Activated effector memory CD4-positive, alpha-beta T cell treated with Interleukin-2 at 50 U/mL for 16 hours (primary cell): Measurements from ENCODE around the gene FMNL2.

Experiments
- DNase-seq: peaks from one replicate; pipeline ENCODE4 v3.0.0-alpha.2; 2020

The FMNL2 gene

DNA sequence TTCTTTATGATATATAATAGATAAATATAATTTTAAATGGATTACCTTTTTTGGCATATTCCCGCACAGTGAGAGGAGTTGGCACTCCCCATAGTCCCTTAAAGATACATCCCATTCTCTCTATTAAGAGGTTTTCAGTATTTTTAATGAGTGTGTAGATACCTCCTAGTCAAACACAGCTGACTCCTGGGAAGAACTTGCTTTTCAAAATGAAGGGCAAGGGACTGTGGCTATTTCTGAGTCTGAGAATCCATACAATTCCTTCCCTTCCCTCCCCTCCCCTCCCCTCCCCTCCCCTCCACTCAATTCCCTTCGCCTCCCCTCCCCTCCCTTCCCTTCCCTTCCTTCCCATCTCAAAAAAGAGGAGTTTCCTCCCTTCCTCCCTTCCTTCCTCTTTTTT, 288.8 kb downstream of the FMNL2 start:
- DNase-seq = no peak

DNA sequence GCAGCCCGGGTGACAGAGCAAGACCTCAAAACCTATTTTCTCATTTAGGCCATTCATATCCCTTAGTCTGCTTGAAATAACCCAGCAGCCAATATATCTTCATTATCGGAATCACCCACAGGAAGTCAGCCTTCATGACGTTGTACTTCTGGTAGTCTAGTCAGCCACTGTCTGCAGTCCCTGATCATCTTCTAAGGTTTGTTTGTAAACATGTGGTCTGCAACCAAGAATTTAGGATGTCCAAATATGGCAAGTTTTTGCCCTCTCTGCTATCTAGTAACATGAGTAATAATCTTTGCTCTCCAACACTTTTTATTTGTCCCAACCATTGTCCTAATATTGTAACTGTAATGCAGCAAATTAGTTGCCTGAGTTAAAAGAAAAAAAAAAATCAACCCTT, 289.8 kb downstream of the FMNL2 start:
- no peak for DNase-seq

DNA sequence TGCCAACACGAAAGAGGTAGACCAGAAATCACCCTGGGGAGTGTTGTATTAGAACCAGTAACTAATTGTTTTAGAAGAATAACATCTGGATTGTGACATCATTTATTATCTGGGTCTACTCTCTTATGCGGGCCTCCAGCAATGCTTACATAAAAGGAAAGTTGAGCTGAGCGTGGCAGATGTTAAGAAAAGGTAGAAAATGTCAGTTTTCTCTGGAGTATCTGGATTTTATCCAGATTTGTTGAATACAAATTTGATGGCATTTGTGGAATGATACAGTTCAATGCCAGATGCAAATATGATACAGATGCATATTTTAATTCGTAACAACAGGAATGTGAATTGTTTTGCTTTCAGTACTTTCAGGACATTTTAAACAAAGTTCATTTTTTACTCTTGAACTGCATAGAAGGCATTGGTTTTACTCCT, 292.0 kb downstream of the FMNL2 start:
- DNase-seq = no peak

DNA sequence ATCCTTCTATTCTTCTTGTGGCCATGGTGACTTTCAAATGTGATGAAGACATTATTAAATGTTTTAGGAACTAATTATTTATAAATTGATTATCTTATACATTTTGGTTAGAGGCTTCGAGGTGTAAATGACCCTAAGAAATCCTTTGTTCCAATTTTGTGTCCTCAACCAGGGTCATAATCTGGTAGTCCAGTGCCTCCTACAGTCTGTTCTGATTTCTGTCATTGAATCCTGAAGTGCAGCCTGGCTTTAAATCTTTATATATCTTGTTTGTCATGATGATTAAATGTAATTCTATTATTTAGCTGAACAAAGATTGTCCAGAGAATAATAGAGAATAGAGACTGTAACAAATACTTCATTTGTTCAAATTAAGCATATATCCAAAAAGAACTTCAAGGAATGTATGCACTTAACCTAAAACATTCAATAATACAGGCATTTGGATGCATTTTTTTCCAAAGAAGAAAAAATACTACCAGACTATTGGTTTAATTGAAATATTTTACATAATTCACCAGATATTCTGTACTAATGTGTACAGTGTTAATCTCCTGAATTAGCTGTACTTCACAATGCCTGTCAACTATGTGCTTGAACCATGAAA, 292.5 kb downstream of the FMNL2 start:
- DNase-seq = no peak

DNA sequence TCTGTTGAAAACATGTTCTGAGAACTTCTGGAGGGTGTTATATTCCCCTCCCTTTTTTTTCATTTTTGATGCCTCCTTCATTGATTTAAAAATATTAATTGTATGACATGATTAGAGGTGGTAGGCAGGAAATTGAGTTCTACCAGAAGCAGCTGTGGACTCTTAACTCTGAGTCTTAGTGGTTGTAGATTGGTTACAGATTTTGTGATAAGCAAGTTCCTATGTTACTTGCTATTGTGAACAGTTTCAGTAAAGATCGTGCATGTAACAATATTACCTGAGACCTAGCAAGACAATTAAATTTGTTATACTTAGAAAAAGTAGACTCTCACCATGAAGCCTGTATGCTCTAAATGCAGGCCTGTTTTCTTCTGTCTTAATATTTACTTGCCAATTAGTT, 294.2 kb downstream of the FMNL2 start:
- no peak for DNase-seq

DNA sequence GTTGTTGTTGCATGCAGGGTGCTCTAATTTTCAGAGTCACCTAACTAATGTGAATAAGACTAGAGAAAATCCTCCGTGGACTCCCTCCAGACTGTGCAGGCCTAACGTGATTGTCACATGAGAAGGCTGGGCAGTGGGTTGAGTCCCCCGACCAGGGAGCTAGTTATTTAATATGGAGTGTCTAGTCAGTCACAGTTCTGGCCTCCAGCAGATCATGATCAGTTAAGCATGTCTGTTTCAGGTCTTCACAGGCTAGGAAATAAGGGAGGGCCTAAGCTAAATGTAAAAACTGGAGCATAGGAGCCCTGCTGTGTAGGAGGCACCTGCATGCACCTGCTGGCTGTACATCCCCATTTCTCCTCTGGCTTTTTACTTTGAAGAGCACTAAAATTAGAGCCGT, 295.5 kb downstream of the FMNL2 start:
- no peak for DNase-seq

DNA sequence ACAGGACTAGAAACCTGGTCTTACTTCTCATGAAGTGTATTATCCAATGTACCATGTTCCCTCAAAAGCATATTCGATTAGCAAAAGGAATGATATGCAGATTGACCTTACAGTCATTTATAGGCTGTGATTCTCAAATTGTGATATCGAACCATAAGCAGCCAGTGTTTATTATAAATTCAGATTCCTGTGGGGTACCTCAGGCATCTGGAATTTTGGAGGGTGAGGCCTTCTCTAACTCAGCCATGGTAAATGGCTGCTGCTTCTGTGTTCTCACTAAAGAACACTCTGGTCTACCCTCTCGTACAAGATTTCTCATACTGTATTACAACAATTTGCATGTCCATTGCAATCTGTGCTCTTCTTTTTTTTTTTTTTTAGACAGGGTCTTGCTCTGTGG, 297.8 kb downstream of the FMNL2 start:
- no peak for DNase-seq

DNA sequence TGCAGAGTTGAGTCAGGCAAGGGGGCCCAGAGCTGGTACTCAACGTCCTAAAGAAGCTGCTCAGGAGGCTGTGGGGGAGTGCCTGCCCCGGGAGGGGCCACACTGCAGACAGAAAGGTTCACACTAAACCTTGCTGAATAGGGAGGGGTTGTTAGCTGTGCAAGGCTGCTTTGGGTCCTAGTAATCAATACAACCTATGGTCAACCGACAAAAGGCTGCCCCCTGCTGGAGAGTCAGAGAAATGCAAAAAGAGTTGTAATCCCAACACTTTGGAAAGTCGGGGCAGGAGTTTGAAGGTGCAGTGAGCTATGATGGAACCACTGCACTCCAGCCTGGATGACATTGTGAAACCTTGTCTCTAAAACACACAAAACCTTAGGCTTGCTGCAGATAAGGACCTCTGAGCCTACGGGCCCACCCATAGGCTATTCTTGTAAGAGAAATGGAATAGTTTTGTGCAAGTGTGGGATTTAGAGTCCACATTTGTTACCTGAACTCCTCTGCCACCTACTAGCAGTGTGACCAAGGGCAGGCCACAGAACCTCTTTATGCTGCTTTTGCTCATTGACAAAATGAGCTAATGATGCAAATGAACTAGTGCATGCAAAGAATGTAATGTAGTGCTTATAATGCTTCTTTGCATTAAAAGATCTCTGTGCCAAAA, 300.8 kb downstream of the FMNL2 start:
- peak; percentile 36 for DNase-seq

DNA sequence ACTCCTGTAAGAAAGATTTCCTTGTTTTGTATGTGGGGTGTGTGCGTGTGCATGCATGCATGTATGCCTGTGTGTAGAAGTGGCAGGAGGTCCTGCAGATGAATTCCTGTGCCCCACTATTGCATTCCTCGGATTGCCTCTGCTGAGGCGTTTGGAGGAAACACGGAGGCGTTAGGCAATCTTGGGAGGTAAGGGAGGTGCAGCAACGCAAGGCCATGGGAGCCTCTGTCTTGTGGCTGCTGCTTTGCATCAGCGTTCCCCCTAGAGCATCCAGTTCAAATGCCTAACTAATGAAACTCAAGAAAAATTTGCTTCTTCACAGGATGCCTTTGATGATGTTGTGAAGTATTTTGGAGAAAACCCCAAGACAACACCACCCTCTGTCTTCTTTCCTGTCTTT, 302.3 kb downstream of the FMNL2 start:
- DNase-seq = no peak

DNA sequence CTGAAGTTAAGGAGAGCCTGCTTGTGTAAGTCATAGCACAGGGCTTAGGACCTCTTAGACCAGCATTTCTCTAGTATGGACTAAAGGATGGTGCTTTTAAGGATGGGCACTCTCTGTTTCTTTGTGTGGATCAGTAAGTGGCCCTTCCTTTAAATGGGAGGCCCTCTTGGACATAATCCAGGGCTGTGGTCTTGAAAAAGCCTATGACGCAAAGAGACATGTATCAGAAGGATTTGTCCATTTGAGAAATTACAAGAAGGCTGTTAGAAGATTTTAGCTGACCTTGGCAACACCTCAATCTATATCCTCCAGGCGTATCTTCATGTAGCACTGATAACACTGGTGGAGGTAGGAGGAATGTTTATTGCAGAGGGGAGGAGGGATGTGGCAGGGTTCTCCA, 303.1 kb downstream of the FMNL2 start:
- no peak for DNase-seq

DNA sequence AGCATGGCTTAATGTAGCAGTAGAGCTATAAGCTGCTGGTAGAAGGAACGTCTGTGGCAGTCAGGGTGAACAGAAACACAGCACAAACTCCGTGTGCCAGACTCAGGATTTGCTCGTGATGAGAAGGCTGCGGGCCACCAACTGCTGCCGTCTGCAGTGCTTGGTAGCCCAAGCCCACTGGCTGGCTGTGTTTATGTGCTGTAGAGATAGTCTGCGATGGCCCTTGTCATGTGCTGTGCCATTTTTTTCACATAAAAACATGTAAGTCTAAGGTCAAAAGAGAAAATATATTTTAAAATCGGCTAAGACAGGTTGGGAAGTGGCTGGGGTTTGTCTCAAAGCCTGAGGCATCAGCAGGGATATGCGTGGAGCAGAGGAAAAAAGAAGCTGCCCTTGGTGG, 303.6 kb downstream of the FMNL2 start:
- no peak for DNase-seq

DNA sequence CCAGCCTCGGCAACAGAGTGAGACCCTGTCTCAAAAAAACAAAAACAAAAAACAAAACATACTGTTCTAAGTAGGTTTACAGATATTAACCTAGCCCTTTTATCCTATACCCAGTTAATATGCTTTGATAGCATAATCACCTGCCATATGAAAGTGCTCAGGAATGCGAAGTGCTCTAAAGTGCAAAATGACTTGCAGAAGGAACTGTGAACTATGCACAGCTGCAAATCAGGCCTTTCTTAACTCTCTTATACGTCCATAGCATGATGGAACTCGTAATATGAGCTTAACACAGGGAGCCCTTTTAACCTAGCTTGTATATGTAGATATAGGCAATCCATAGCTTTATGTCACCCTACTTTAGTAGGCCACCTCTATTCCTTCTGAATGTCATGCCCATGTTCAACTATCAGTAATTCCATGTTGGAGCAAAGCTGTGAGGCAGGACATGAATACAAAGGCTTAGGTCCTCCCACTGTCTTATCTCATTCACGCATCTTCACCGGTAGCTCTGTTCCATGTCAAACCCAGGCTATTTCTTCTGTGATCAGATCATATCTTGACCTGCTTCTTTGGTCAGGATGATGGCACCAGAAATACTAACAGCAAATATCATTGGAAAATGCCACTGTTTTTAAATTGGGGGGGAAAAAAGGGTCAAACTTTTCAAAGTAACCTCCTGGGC, 309.4 kb downstream of the FMNL2 start:
- no peak for DNase-seq

DNA sequence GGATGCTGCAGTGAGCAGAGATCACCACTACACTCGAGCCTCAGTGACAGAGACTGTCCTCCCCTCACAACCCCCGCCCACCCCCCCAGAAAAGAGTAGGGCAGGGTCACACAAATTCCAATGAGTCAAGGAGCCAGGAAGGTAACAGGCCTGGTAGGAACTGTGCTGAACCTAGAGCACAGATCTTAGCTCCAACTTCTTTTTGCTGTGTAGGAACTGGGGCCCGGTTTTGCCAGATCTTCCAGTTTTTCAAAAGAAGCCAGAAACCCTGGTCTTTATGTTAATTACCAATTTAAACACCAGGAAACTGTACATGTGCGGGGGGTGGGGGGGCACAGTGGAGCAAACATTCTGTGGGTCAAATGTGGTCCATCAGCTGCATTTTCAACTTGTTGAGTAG, 311.3 kb downstream of the FMNL2 start:
- DNase-seq = no peak

DNA sequence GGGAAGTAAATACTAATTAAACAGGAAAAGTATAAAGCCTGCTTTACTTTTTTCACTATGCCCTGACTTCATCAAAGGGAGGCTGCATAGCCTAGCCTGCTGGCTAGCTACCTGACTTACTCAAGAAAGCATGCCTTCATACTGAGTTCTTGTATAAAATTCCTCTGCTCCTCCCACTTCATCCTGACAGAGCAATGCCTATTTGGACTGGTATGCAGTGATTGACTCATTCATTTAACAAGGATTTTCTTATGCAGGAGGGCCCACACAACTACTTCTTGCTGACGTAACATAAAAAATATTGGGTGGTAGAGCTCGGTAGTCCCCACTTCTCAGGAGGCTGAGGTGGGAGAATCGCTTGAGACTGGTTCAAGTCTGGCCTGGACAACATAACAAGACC, 311.8 kb downstream of the FMNL2 start:
- no peak for DNase-seq

DNA sequence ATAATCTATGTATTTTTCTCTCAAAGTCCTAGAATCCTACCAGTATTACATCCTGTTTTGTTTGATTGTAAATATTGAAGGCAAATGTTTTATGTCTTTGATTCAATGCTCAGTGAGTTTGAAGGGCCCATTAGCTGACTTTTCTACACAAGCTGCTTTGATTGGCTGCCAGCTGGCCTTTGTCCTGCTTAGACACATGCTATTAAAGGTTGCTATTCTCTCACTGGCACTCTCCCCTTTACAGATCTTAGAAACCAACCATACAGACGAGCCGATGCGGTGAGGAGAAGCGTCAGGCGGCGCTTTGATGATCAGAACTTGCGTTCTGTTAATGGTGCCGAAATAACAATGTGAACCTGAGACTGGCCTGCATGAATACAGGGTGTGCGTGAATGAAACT, 312.6 kb downstream of the FMNL2 start:
- DNase-seq = no peak

DNA sequence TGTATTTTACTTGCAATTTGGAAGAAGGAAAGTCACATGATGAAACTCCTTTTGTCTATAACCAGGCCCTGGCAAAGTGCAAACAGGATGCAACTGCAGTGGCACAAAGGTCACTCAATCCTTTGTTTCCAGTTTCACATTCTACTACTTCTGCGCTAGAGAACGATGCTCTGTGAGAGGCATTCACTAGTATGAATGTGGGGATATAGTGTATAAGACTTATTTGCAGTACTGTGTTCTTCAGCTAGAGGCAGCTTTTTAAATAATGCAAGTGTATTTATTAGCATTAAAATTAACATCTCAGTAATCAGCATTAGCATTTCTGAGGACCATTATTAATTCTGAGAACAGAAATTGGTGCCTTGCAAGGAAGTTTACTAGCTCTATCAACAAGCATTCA, 313.4 kb downstream of the FMNL2 start:
- no peak for DNase-seq

DNA sequence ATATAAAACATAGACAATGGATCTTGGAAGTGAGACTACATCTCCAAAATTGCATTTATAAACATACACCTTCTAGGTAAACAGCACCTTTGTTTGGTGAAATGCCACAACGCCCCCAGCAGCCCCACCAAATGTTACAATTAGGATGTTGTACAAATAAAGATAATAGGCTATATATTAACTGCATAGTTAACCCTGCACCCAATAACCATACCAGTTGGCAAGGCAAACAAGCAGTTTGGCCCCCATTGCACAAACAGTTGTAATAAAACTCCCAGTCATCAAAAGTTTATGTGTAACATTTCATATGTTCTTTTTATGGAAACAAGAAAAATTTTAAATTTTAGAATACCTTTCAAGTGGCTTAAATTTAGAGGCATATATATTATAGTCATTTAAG, 315.0 kb downstream of the FMNL2 start:
- no peak for DNase-seq

DNA sequence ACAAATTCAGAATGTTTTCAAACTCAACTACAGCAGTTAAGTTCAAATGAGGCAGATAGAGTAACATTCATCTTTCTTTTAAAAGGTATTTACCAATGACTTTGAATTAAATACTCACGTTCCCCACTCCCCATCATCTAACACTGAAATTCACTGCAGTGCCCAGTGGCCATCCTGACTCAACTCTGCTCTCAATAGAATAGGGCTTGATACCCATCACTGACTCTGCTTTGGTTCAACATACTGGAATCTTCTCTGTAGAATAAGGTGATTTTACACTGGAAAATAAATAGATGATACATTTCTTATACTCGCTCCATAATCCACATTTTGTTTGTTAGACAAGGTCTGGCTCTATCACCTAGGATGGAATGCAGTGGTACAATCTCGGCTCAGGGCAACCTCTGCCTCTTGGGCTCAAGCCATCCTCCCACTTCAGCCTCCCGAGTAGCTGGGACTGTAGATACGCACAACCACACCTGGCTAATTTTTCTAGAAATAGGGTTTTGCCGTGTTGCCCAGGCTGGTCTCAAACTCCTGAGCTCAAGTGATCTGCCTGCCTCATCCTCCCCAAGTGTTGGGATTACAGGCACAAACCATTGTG, 315.9 kb downstream of the FMNL2 start:
- no peak for DNase-seq

DNA sequence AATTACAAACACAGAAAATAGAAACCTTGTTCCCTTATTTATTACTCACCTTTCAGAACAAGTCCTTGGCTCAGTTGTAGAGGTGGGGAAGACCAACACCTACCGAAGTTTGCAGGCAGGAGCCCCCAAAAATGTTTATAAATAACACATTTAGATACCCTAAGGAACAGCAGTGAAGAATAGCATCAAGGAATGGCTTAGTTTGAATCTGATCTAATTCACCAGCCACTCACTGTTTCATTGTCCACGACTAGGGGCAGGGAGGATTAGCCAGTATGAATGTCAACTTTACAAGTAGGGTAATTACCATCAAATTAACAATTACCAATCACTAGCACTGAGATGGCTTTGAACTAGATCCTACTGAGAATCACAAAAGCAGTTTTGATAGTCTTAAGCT, 316.9 kb downstream of the FMNL2 start:
- DNase-seq = no peak

DNA sequence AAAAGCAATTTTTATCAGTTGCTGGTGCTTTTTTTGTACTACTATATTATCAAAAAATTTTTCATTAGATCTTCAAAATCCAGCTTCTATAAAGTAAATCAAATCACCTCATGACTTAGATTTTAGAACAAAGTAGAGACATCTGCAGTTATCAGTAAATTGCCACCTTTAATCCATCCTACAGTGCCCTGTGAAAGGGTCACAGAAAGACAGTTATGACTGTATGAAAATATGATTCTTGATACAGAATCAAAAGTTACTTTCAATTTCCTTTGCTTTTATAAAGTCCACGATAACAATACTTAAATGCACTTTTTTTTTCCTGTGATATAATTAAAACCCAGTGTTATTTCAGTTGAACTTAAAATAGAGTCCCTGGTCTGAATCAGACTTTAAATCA, 320.9 kb downstream of the FMNL2 start:
- no peak for DNase-seq

DNA sequence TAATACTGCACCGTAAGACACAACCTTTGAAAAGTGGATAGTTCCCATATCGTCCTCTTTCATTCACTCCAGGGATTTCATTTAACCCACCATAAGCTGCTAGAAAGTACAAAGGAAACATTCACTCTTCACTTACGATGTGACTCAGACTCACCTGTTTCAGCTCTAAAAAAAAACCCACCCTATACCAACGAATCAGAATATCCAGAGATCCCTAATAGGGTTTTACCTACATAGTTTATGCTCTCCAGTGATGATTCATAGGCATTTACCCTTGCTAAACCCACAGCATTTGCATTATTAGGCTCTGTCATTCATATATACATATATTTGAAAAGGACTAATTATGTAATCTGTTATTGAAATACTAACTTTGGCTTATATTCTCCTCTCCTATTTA, 322.1 kb downstream of the FMNL2 start:
- DNase-seq = no peak

DNA sequence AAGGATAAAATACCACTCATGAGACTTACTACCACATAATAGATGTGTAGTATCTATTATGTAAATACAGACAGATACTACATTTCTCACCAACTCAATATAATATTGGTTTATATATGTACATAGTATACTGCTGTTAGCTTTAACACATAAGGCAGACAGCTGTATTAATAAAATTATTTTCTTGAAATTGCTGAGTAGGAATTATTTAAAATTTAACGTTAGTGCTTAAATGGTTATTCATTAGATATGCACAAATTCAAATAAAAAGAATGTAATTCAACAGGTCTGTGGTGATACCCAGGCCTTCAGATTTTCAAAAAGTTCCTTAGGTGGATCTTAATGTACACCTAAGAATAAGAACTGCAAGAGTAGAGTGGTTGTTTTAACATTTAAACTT, 323.2 kb downstream of the FMNL2 start:
- DNase-seq = no peak

DNA sequence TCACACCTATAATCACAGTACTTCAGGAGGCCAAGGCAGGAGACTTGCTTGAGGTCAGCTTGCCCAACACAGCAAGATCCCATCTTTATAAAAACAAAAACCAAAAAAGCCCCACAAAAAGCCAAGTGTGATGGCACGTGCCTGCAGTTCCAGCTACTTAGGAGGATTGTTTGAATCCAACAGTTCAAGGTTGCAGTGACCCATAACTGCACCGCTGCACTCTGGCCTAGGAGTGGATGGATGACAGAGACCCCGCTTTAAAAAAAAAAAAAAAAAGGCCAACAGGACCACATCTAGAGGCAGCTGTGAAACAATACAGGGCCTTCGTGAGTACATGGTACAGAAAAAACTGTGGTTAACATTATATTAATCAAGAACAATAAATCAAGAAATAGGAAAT, 326.1 kb downstream of the FMNL2 start:
- no peak for DNase-seq

DNA sequence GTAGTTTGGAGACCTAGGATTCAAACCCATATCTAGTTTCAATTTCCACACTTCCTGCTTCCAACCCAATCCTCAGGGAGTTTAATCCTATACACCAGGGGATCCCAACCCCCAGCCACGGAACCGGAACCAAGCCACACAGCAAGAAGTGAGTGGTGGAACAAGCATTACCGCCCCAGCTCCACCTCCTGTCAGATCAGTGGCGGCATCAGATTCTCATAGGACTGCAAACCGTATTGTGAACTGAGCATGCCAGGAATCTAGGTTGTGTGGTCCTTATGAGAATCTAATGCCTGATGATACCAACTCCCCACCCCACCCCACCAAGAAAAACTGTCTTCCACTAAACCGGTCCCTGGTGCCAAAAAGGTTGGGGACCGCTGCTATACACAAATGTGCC, 329.8 kb downstream of the FMNL2 start:
- DNase-seq = no peak
